ENCODE data around the gene METTL17. TPM values are rescaled to one million over a fixed set of nuclear protein-coding genes. Genes with fewer than 3 reads are reported as not detected.

METTL17 gene
- polyA plus RNA-seq, 1 donor (not counting 4 experiments of a cell fraction or from before 2014, with no cell fraction given), result 61.9 TPM

- H3K27ac ChIP-seq (ENCODE audit: control insufficient read depth, insufficient read depth, low read length), result no peak overlapping the region
These were observed 35.8 kb downstream of the METTL17 start for GRCh38 chr14:21025371-21026273.

GRCh38 chr14:21026274-21026987, 36.7 kb downstream of the METTL17 start:
- Histone ChIP-seq H3K4me1 (ENCODE audit: control insufficient read depth, extremely low read depth, insufficient read depth, low read length) (peaks cover 6% of the 10 kb centered on the region), H4K20me1 (ENCODE audit: control insufficient read depth, extremely low read depth, insufficient read depth, low read length) (no peaks in the 10 kb centered on the region), H3K27me3 (ENCODE audit: control insufficient read depth, extremely low read depth, insufficient read depth, low read length) (peaks cover 20% of the 10 kb centered on the region), H3K9ac (ENCODE audit: control insufficient read depth, extremely low read depth, insufficient read depth, low read length) (no peak overlapping the region), H2AFZ (ENCODE audit: control insufficient read depth, low read length) (no peak overlapping the region), H3K9me3 (ENCODE audit: control insufficient read depth, low read depth, low read length) (no peaks in the 10 kb centered on the region), H3K36me3 (ENCODE audit: control insufficient read depth in 2 of 2, extremely low read depth in 1 of 2, insufficient read depth in 2 of 2, low read length in 2 of 2) (no peaks in the 10 kb centered on the region), H3K4me3 (ENCODE audit: control insufficient read depth in 2 of 3, extremely low read depth in 1 of 3, insufficient read depth in 2 of 3, low read depth in 1 of 3, low read length in 3 of 3) (no peak overlapping the region), H3K27ac (ENCODE audit: control insufficient read depth, insufficient read depth, low read length) (no peak overlapping the region), H3K4me2 (ENCODE audit: control insufficient read depth, extremely low read depth, insufficient read depth, low read depth, low read length) (no peak overlapping the region), H3K79me2 (ENCODE audit: control insufficient read depth, insufficient read depth, low read length) (no peaks in the 10 kb centered on the region), H3K9me1 (ENCODE audit: control insufficient read depth, extremely low read depth, insufficient read depth, low read length) (no peaks in the 10 kb centered on the region)
- DNase-seq (ENCODE audit: low read depth, low spot score) (no peak), FAIRE-seq (no peak)
- TF ChIP-seq CTCF (optimal IDR thresholded peaks at IDR 0.05 in 1 of 3, IDR thresholded peaks at IDR 0.05 in 1 of 3, conservative IDR thresholded peaks at IDR 0.05 in 1 of 3; ENCODE audit: extremely low read depth in 1 of 3, insufficient read depth in 2 of 3, low read length in 3 of 3) (no peak), EZH2 (IDR thresholded peaks at IDR 0.05; ENCODE audit: low read length) (no peak)
- dilution Hi-C loops (cut with MboI; ENCODE audit: extremely low pct_ligation_motif_present, low sequenced_read_pairs), result no loop called here

More at GRCh38 chr14:21025371-21026273, 35.8 kb downstream of the METTL17 start:
- Histone ChIP-seq H4K20me1 (ENCODE audit: control insufficient read depth, extremely low read depth, insufficient read depth, low read length) (no peaks in the 10 kb centered on the region), H3K36me3 (ENCODE audit: control insufficient read depth in 2 of 2, extremely low read depth in 1 of 2, insufficient read depth in 2 of 2, low read length in 2 of 2) (no peaks in the 10 kb centered on the region), H3K4me3 (ENCODE audit: control insufficient read depth in 2 of 3, extremely low read depth in 1 of 3, insufficient read depth in 2 of 3, low read depth in 1 of 3, low read length in 3 of 3) (peak overlapping the region; percentile 32 to 47 (median 34)), H3K79me2 (ENCODE audit: control insufficient read depth, insufficient read depth, low read length) (no peaks in the 10 kb centered on the region), H2AFZ (ENCODE audit: control insufficient read depth, low read length) (peak overlapping the region; percentile 39), H3K9ac (ENCODE audit: control insufficient read depth, extremely low read depth, insufficient read depth, low read length) (no peak overlapping the region), H3K4me1 (ENCODE audit: control insufficient read depth, extremely low read depth, insufficient read depth, low read length) (peaks cover 6% of the 10 kb centered on the region), H3K9me1 (ENCODE audit: control insufficient read depth, extremely low read depth, insufficient read depth, low read length) (no peaks in the 10 kb centered on the region), H3K27me3 (ENCODE audit: control insufficient read depth, extremely low read depth, insufficient read depth, low read length) (peaks cover 20% of the 10 kb centered on the region), H3K4me2 (ENCODE audit: control insufficient read depth, extremely low read depth, insufficient read depth, low read depth, low read length) (peak overlapping the region; percentile 73), H3K9me3 (ENCODE audit: control insufficient read depth, low read depth, low read length) (no peaks in the 10 kb centered on the region)
- FAIRE-seq (no peak), DNase-seq (ENCODE audit: low read depth, low spot score) (no peak)
- TF ChIP-seq CTCF (optimal IDR thresholded peaks at IDR 0.05 in 1 of 3, IDR thresholded peaks at IDR 0.05 in 1 of 3, conservative IDR thresholded peaks at IDR 0.05 in 1 of 3; ENCODE audit: extremely low read depth in 1 of 3, insufficient read depth in 2 of 3, low read length in 3 of 3) (no peak), EZH2 (IDR thresholded peaks at IDR 0.05; ENCODE audit: low read length) (no peak)
- dilution Hi-C loops (cut with MboI; ENCODE audit: extremely low pct_ligation_motif_present, low sequenced_read_pairs), result no loop called here

Measured in keratinocyte (primary cell).